ENCODE measurements around the gene UBN2. TPM values are rescaled to one million over a fixed set of nuclear protein-coding genes. Genes with fewer than 3 reads are reported as not detected.
"Not testable (repeated sequence)": the region's sequence is repeated elsewhere in the genome, so short reads cannot be mapped to it uniquely, and the experiment has no call there.

UBN2 gene
- total and polyA plus RNA-seq, 10 donors, result 1.2 to 23.4 (median 18.0) TPM

DNA sequence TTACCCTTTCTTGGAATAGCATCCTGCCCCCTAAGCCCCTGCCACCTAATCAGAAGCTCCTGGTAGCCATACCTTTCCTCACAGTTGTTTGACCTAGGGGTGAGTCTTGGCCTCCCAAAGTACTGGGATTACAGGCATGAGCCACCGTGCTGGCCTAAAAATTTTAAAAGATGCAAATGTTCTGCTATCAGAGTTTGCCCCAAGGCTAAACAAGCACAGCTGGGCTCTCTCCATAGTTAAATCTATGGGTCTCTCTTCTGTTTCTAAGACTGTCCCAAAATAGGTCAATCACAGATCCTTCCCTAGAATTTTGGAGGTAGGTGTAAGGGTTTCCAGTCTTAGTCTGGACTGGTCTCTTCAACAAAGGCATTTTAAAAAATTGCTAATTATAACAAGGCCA is 12.9 kb upstream of the UBN2 start:
- Histone ChIP-seq H3K27me3 (replicated peaks in 1 of 7) (no peaks in the 10 kb centered on the region), H3K27ac (no peak overlapping the region), H3K4me3 (no peak overlapping the region), H3K4me1 (no peaks in the 10 kb centered on the region), H3K36me3 (no peaks in the 10 kb centered on the region), H3K9me3 (no peaks in the 10 kb centered on the region)
- intact Hi-C loops (cut with DNase I; ENCODE audit: low total_unique reads), result no loop called here
- TF ChIP-seq, protein P1, sequence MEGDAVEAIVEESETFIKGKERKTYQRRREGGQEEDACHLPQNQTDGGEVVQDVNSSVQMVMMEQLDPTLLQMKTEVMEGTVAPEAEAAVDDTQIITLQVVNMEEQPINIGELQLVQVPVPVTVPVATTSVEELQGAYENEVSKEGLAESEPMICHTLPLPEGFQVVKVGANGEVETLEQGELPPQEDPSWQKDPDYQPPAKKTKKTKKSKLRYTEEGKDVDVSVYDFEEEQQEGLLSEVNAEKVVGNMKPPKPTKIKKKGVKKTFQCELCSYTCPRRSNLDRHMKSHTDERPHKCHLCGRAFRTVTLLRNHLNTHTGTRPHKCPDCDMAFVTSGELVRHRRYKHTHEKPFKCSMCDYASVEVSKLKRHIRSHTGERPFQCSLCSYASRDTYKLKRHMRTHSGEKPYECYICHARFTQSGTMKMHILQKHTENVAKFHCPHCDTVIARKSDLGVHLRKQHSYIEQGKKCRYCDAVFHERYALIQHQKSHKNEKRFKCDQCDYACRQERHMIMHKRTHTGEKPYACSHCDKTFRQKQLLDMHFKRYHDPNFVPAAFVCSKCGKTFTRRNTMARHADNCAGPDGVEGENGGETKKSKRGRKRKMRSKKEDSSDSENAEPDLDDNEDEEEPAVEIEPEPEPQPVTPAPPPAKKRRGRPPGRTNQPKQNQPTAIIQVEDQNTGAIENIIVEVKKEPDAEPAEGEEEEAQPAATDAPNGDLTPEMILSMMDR (IDR thresholded peaks at IDR 0.05 in 8 of 11, conservative IDR thresholded peaks at IDR 0.05 in 3 of 11), result no peak
- TF ChIP-seq POLR2AphosphoS5 (IDR thresholded peaks at IDR 0.05), result no peak
- TF ChIP-seq POLR2A (IDR thresholded peaks at IDR 0.05), result no peak
- DNase-seq, result no peak
- 54 to 90% (median 83%) methylated on average over 1 of the region's 1 CpG for WGBS, 5 donors

DNA sequence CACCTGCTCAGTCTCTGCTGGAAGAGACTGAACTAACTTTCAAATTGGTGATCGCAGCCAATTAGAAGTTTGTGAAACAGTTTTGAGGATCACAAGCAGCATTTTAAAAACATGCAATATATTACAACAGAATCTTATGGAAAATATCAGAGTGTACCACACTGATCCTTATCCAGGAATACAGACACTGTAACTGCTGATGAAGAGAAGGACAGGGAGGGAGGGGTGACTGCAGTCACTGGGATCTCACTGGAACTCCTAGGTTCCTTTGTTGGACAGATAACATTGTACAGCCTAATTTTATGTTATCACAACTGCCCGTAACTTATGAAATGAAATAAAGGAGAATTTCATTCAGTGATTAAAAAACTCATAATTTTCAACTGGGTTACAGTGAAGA is 6.8 kb upstream of the UBN2 start:
- H3K27ac ChIP-seq, result no peak overlapping the region
- H3K4me1 ChIP-seq, result no peaks in the 10 kb centered on the region
- 88 to 98% (median 92%) methylated on average over 2 of the region's 2 CpGs for WGBS, 5 donors
- no peaks in the 10 kb centered on the region for H3K27me3 ChIP-seq (replicated peaks in 1 of 7)
- no peak for DNase-seq
- no peak overlapping the region for H3K4me3 ChIP-seq
- TF ChIP-seq, protein P1 (IDR thresholded peaks at IDR 0.05 in 8 of 11, conservative IDR thresholded peaks at IDR 0.05 in 3 of 11), result no peak
- TF ChIP-seq POLR2A (IDR thresholded peaks at IDR 0.05), result no peak
- no peak for TF ChIP-seq POLR2AphosphoS5 (IDR thresholded peaks at IDR 0.05)
- no peaks in the 10 kb centered on the region for H3K9me3 ChIP-seq
- intact Hi-C loops (cut with DNase I; ENCODE audit: low total_unique reads), result no loop called here
- no peaks in the 10 kb centered on the region for H3K36me3 ChIP-seq

DNA sequence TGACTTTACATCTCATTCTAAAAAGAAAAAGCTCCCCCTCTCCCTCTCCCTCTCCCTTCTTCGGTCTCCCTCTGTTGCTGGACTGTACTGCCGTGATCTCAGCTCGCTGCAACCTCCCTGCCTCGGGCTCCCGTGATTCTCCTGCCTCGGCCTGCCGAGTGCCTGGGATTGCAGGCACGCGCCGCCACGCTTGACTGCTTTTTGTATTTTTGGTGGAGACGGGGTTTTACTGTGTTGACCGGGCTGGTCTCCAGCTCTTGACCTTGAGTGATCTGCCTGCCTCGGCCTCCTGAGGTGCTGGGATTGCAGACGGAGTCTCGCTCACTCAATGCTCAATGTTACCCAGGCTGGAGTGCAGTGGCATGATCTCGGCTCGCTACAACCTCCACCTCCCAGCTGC is 6.2 kb upstream of the UBN2 start:
- H3K9me3 ChIP-seq; H3K4me1 ChIP-seq; DNase-seq; H3K27ac ChIP-seq; H3K27me3 ChIP-seq (replicated peaks in 1 of 7); H3K4me3 ChIP-seq; H3K36me3 ChIP-seq; intact Hi-C loops (cut with DNase I; ENCODE audit: low total_unique reads): not testable (repeated sequence)
- WGBS, 5 donors, result 92 to 96% (median 94%) methylated on average over 16 to 18 of the region's 18 CpGs

DNA sequence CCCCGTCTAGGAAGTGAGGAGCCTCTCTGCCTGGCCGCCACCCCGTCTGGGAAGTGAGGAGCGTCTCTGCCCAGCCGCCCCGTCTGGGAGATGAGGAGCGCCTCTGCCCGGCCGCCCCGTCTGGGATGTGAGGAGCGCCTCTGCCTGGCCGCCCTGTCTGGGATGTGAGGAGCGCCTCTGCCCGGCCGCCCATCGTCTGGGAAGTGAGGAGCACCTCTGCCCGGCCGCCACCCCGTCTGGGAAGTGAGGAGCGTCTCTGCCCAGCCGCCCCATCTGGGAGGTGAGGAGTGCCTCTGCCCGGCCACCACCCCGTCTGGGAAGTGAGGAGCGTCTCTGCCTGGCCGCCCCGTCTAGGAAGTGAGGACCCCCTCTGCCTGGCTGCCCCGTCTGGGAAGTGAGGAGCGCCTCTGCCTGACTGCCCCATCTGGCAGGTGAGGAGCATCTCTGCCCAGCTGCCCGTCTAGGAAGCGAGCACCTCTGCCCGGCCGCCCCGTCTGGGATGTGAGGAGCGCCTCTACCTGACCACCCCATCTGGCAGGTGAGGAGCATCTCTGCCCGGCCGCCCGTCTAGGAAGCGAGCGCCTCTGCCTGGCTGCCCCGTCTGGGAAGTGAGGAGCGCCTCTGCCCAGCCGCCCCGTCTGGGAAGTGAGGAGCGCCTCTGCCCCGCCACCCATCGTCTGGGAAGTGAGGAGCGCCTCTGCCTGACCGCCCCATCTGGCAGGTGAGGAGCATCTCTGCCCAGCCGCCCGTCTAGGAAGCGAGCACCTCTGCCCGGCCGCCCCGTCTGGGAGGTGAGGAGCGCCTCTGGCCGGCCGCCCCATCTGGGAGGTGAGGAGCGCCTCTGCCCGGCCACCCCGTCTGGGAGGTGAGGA is 5.5 kb upstream of the UBN2 start:
- H3K4me3 ChIP-seq; H3K36me3 ChIP-seq; DNase-seq; H3K27ac ChIP-seq; H3K27me3 ChIP-seq (replicated peaks in 1 of 7); H3K9me3 ChIP-seq; H3K4me1 ChIP-seq; intact Hi-C loops (cut with DNase I; ENCODE audit: low total_unique reads): not testable (repeated sequence)
- WGBS, 5 donors, result 93 to 96% (median 95%) methylated on average over 38 to 60 of the region's 60 CpGs

DNA sequence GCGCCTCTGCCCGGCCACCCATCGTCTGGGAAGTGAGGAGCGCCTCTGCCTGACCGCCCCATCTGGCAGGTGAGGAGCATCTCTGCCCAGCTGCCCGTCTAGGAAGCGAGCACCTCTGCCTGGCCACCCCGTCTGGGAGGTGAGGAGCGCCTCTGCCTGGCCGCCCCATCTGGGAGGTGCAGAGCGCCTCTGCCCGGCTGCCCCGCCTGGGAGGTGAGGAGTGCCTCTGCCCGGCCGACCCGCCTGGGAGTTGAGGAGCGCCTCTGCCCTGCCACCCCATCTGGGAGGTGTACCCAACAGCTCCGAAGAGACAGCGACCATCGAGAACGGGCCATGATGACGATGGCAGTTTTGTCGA is 4.9 kb upstream of the UBN2 start:
- H3K4me1 ChIP-seq, result peaks cover 0 to 10% (median 7%) of the 10 kb centered on the region in 6 donors
- H3K27ac ChIP-seq; H3K27me3 ChIP-seq (replicated peaks in 1 of 7); H3K4me3 ChIP-seq; intact Hi-C loops (cut with DNase I; ENCODE audit: low total_unique reads); H3K9me3 ChIP-seq; DNase-seq; H3K36me3 ChIP-seq: not testable (repeated sequence)
- WGBS, 5 donors, result 96 to 98% (median 97%) methylated on average over 12 to 23 of the region's 23 CpGs

DNA sequence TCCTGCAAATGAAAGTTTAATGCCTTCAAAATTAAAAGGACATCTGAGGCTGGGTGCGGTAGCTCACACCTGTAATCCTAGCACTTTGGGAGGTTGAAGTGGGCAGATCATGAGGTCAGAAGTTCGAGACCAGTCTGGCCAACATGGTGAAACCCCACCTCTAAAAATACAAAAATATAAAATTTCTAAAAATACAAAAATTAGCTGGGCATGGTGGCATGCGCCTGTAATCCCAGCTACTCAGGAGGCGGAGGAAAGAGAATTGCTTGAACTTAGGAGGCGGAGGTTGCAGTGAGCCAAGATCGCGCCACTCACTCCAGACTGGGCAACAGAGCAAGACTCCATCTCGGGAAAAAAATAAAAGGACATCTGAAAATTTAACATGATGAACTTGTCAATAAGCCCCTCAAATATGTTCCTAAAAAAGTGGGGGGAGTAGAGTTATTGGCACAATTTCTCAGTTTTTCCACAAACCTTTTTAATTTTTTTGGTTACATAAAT is 4.0 kb upstream of the UBN2 start:
- H3K27ac ChIP-seq; DNase-seq; H3K36me3 ChIP-seq; H3K4me3 ChIP-seq; H3K27me3 ChIP-seq (replicated peaks in 1 of 7); H3K9me3 ChIP-seq; intact Hi-C loops (cut with DNase I; ENCODE audit: low total_unique reads): not testable (repeated sequence)
- WGBS, 5 donors, result 91 to 96% (median 92%) methylated on average over 8 of the region's 8 CpGs
- H3K4me1 ChIP-seq, result peaks cover 0 to 14% (median 9%) of the 10 kb centered on the region in 6 donors

Data from spleen (tissue), 11 donors.